AG04450 (cell line): ENCODE measurements around the gene SLC6A16. TPM values are rescaled to one million over a fixed set of nuclear protein-coding genes. Genes with fewer than 3 reads are reported as not detected.

ENCODE experiments used
- CTCF ChIA-PET: fragments of 300-600, 350-600 bp; formaldehyde crosslinking; extraction: SDS; loops from one replicate; lab custom pipeline; 2022; ENCODE audit warnings: antibody characterized with exemption, inconsistent platforms; lab: Charles Lee
- POLR2A ChIA-PET: fragments of 350-600 bp; formaldehyde crosslinking; extraction: SDS; loops from one replicate; lab custom pipeline; 2021; ENCODE audit warnings: antibody characterized with exemption, inconsistent platforms; lab: Yijun Ruan, JAX
- DNase-seq: peaks from one replicate; pipeline ENCODE4 v3.0.0-alpha.2; 2011; ENCODE audit warnings: low read depth, low spot score
- H3K27ac ChIP-seq: one replicate; pipeline ENCODE4 v1.5.1; 2012; ENCODE audit warnings: low read depth, low read length, control low read depth
- H3K27me3 ChIP-seq: one replicate; pipeline ENCODE4 v1.6.0; 2012; ENCODE audit warnings: low read length; ENCODE audit not compliant: control insufficient read depth, insufficient read depth
- H3K4me3 ChIP-seq: 2 replicates; pipeline ENCODE4 v1.5.1; 2011; ENCODE audit warnings: mild to moderate bottlenecking, low read depth, low read length, control low read depth
- H3K9me3 ChIP-seq: 2 replicates; pipeline ENCODE4 v1.5.1; 2012; ENCODE audit warnings: low read length; ENCODE audit not compliant: control insufficient read depth, insufficient read depth
- CTCF ChIP-seq: IDR thresholded peaks from 2 replicates; pipeline ENCODE4 v1.5.1; 2011; ENCODE audit warnings: low read depth, low read length, control low read depth, inconsistent platforms
- polyA plus RNA-seq: library from polyadenylated mRNA; depleted of rRNA; stranded (reverse); fragments of >200 nt; gene quantifications from 2 replicates; pipeline ENCODE4 v1.2.3, GENCODE V29; 2011

Gene SLC6A16
- polyA plus RNA-seq, 1 experiment = 1.6 TPM

- ChIA-PET POLR2A (no interaction called here), CTCF (no interaction called here)
- no peaks in the 10 kb centered on the region for H3K27me3 ChIP-seq
- no peak for TF ChIP-seq CTCF
- H3K9me3 ChIP-seq = peaks cover 14% of the 10 kb centered on the region
- H3K4me3 ChIP-seq = peak overlapping the region; percentile 27
- H3K27ac ChIP-seq = peak overlapping the region; percentile 39
- no peak for DNase-seq
These were observed 39.2 kb upstream of the SLC6A16 start for GRCh38 chr19:49364083-49364737.

- H3K4me3 ChIP-seq = peak within 1 kb of the TSS; percentile 92
- H3K27me3 ChIP-seq = no peaks in the 10 kb centered on the region
- H3K27ac ChIP-seq = peak within 1 kb of the TSS; percentile 78
- CTCF ChIA-PET = interaction anchor here (0.6 to 1.7 kb wide), 5 partner anchors 17 to 138 kb away, joined by 3 to 6 read pairs (median 4); partner anchors contain the start of gene PIH1D1
- peaks cover 8% of the 10 kb centered on the region; the same call in 1 of the 2 replicates for H3K9me3 ChIP-seq
- peak; percentile 98 for DNase-seq
- TF ChIP-seq CTCF = 0 out of 2 replicates have a peak, but pooled peaks have one; percentile 3
- POLR2A ChIA-PET = interaction anchor here (1.6 kb wide), 1 partner anchor 24 kb away, joined by 10 read pairs; no protein-coding TSS in a partner anchor
These were observed 38.5 kb upstream of the SLC6A16 start, which contains the start of gene DKKL1 for GRCh38 chr19:49363268-49364082. TSS of gene DKKL1 (plus strand) at chr19:49363877. CDS start at chr19:49363999, 122 bp downstream.

- peaks cover 3% of the 10 kb centered on the region; the same call in 1 of the 2 replicates for H3K9me3 ChIP-seq
- POLR2A ChIA-PET = interaction anchor here (1.6 kb wide), 1 partner anchor 24 kb away, joined by 10 read pairs; no protein-coding TSS in a partner anchor
- peak overlapping the region; percentile 92 for H3K4me3 ChIP-seq
- peak overlapping the region; percentile 78 for H3K27ac ChIP-seq
- H3K27me3 ChIP-seq = no peaks in the 10 kb centered on the region
- DNase-seq = no peak
- TF ChIP-seq CTCF = no peak
- CTCF ChIA-PET = interaction anchor here (0.9 to 1.7 kb wide), 4 partner anchors 17 to 137 kb away, joined by 3 to 4 read pairs (median 4); partner anchors contain the start of gene PIH1D1
These were observed 37.9 kb upstream of the SLC6A16 start for GRCh38 chr19:49362929-49363267.

- no peaks in the 10 kb centered on the region for H3K27me3 ChIP-seq
These were observed 37.3 kb upstream of the SLC6A16 start, which contains the start of gene TEAD2 for GRCh38 chr19:49362048-49362928. TSS of gene TEAD2 (minus strand) at chr19:49362416. CDS start at chr19:49360075, 2,341 bp downstream.

More at GRCh38 chr19:49362048-49362928, 37.3 kb upstream of the SLC6A16 start, which contains the start of gene TEAD2:
- POLR2A ChIA-PET = interaction anchor here (0.6 to 1.6 kb wide), 5 partner anchors 10 to 852 kb away, joined by 3 to 10 read pairs (median 4); no protein-coding TSS in a partner anchor
- Histone ChIP-seq H3K27ac (peak within 1 kb of the TSS; percentile 92), H3K9me3 (peaks cover 2% of the 10 kb centered on the region; the same call in 1 of the 2 replicates), H3K4me3 (peak within 1 kb of the TSS; percentile 92)
- CTCF ChIA-PET = interaction anchor here (0.6 to 1.7 kb wide), 5 partner anchors 18 to 137 kb away, joined by 3 to 6 read pairs (median 4); partner anchors contain the start of gene PIH1D1
- TF ChIP-seq CTCF = no peak
- DNase-seq = no peak
